PFSK-1 (cell line): ENCODE results near the gene CREB3L1.

Experiments used
- POLR2AphosphoS5 ChIP-seq: IDR thresholded peaks from 2 replicates; pipeline ENCODE4 v1.6.1; 2012; ENCODE audit warnings: low read depth, mild to moderate bottlenecking, control low read depth, low read length, moderate library complexity
- TAF1 ChIP-seq: IDR thresholded peaks from 2 replicates; pipeline ENCODE4 v1.6.1; 2012; ENCODE audit warnings: low read length, control low read depth, borderline replicate concordance; ENCODE audit not compliant: insufficient read depth
- TF ChIP-seq, protein P1 (sequence below), 2 experiments: IDR thresholded peaks; 2 replicates each; pipeline versions ENCODE4 v1.6.1 to v1.8.0; 2011 to 2012; ENCODE audit warnings: low read depth in 2 of 2, low read length in 2 of 2, control low read depth in 1 of 2, inconsistent platforms in 1 of 2, mild to moderate bottlenecking in 1 of 2, moderate library complexity in 1 of 2; ENCODE audit not compliant: insufficient read depth in 1 of 2

GRCh38 chr11:46366661-46367161 lies 89.2 kb downstream of the CREB3L1 start:
- TF ChIP-seq, protein P1, sequence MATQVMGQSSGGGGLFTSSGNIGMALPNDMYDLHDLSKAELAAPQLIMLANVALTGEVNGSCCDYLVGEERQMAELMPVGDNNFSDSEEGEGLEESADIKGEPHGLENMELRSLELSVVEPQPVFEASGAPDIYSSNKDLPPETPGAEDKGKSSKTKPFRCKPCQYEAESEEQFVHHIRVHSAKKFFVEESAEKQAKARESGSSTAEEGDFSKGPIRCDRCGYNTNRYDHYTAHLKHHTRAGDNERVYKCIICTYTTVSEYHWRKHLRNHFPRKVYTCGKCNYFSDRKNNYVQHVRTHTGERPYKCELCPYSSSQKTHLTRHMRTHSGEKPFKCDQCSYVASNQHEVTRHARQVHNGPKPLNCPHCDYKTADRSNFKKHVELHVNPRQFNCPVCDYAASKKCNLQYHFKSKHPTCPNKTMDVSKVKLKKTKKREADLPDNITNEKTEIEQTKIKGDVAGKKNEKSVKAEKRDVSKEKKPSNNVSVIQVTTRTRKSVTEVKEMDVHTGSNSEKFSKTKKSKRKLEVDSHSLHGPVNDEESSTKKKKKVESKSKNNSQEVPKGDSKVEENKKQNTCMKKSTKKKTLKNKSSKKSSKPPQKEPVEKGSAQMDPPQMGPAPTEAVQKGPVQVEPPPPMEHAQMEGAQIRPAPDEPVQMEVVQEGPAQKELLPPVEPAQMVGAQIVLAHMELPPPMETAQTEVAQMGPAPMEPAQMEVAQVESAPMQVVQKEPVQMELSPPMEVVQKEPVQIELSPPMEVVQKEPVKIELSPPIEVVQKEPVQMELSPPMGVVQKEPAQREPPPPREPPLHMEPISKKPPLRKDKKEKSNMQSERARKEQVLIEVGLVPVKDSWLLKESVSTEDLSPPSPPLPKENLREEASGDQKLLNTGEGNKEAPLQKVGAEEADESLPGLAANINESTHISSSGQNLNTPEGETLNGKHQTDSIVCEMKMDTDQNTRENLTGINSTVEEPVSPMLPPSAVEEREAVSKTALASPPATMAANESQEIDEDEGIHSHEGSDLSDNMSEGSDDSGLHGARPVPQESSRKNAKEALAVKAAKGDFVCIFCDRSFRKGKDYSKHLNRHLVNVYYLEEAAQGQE (IDR thresholded peaks at IDR 0.05; ENCODE audit: insufficient read depth in 1 of 2, low read depth in 2 of 2, low read length in 2 of 2) = no peak
- no peak for TF ChIP-seq POLR2AphosphoS5
- no peak for TF ChIP-seq TAF1
